PC-3 (cell line): ENCODE data around the gene SLC17A2. TPM values are rescaled to one million over a fixed set of nuclear protein-coding genes. Genes with fewer than 3 reads are reported as not detected.

Source experiments
- ATAC-seq: fragments of 200-7000 bp; cut with Tn5 transposase; 2 replicates; pipeline ENCODE4 v1.9.1; 2020; ENCODE audit warnings: mild to moderate bottlenecking, moderate library complexity
- BruUV-seq: library from RNA; stranded (reverse); fragments of 400-500 nt; replicated peaks from 2 replicates; lab custom pipeline; 2021; lab: Mats Ljungman, UMichigan
- CTCF ChIA-PET: fragments of 300-600 bp; sonication (Branson Sonifier 250); formaldehyde crosslinking; loops from one replicate; lab custom pipeline; 2022; ENCODE audit warnings: antibody characterized with exemption; lab: Charles Lee
- POLR2A ChIA-PET: fragments of 300-600 bp; sonication (Branson Sonifier 250); formaldehyde crosslinking; loops from one replicate; lab custom pipeline; 2022; ENCODE audit warnings: antibody characterized with exemption; ENCODE audit not compliant: unreplicated experiment; lab: Charles Lee
- DNase-seq: peaks from one replicate; pipeline ENCODE4 v3.0.0-alpha.2; 2015
- H2AFZ ChIP-seq: fragments of 300-600 bp; sonication (generic); 2 replicates; pipeline ENCODE4 v1.6.0; 2016; ENCODE audit warnings: antibody characterized with exemption, low read length
- H3F3A ChIP-seq: fragments of 300-600 bp; sonication (generic); one replicate; pipeline ENCODE4 v1.6.0; 2017; ENCODE audit warnings: antibody characterized with exemption, low read length, control low read depth, mild to moderate bottlenecking; ENCODE audit not compliant: unreplicated experiment
- H3K27ac ChIP-seq: fragments of 300-600 bp; sonication (generic); 2 replicates; pipeline ENCODE4 v1.5.1; 2016; ENCODE audit warnings: mild to moderate bottlenecking, low read length
- H3K27me3 ChIP-seq: fragments of 300-600 bp; sonication (generic); 2 replicates; pipeline ENCODE4 v1.6.1; 2016; ENCODE audit warnings: low read length, mixed read lengths
- H3K36me3 ChIP-seq: fragments of 300-600 bp; sonication (generic); 2 replicates; pipeline ENCODE4 v1.6.1; 2016; ENCODE audit warnings: low read depth, mixed run types, low read length, mixed read lengths
- H3K4me1 ChIP-seq: fragments of 300-600 bp; sonication (generic); 2 replicates; pipeline ENCODE4 v1.5.1; 2016; ENCODE audit warnings: low read length; ENCODE audit not compliant: insufficient read depth
- H3K4me2 ChIP-seq: fragments of 300-600 bp; sonication (generic); 2 replicates; pipeline ENCODE4 v1.6.0; 2016; ENCODE audit warnings: low read length
- H3K4me3 ChIP-seq: fragments of 300-600 bp; sonication (generic); 2 replicates; pipeline ENCODE4 v1.5.1; 2016; ENCODE audit warnings: mild to moderate bottlenecking, low read length, mixed read lengths
- H3K79me2 ChIP-seq: fragments of 300-600 bp; sonication (generic); 2 replicates; pipeline ENCODE4 v1.6.1; 2017; ENCODE audit warnings: low read length, mixed read lengths
- H3K9ac ChIP-seq: fragments of 300-600 bp; sonication (generic); 2 replicates; pipeline ENCODE4 v1.6.0; 2016; ENCODE audit warnings: mild to moderate bottlenecking, low read length
- H3K9me2 ChIP-seq: fragments of 300-600 bp; sonication (generic); replicated peaks from 2 replicates; pipeline ENCODE4 v1.6.1; 2016; ENCODE audit warnings: mixed run types, low read length, mixed read lengths
- H3K9me3 ChIP-seq: fragments of 300-600 bp; sonication (generic); 2 replicates; pipeline ENCODE4 v1.6.1; 2016; ENCODE audit warnings: low read length, mixed read lengths
- H4K20me1 ChIP-seq: fragments of 300-600 bp; sonication (generic); 2 replicates; pipeline ENCODE4 v1.6.1; 2016; ENCODE audit warnings: low read length, mixed read lengths
- CTCF ChIP-seq: fragments of 300-600 bp; sonication (generic); conservative IDR thresholded peaks from 2 replicates; pipeline ENCODE4 v1.5.1; 2017; ENCODE audit warnings: antibody characterized with exemption, low read depth, mild to moderate bottlenecking, low read length
- EZH2 ChIP-seq: fragments of 300-600 bp; sonication (generic); IDR thresholded peaks from one replicate; pipeline ENCODE4 v1.6.1; 2017; ENCODE audit warnings: antibody characterized with exemption, mild to moderate bottlenecking, low read length; ENCODE audit not compliant: unreplicated experiment
- EZH2phosphoT487 ChIP-seq: fragments of 300-600 bp; sonication (generic); IDR thresholded peaks from 2 replicates; pipeline ENCODE4 v1.6.1; 2018; ENCODE audit warnings: mild to moderate bottlenecking, antibody characterized with exemption, low read length, borderline replicate concordance
- intact Hi-C: fragments of 100-400 bp; cut with micrococcal nuclease; formaldehyde crosslinking; loops from 2 replicates; pipeline ENCODE4 v1.9.0; 2023
- total RNA-seq: library from RNA; depleted of rRNA; stranded (reverse); fragments of >200 nt; gene quantifications from 2 replicates; pipeline ENCODE4 v1.2.3, GENCODE V29; 2014

Gene SLC17A2
- total RNA-seq, 1 experiment from 2014 or later = not detected

- H3K27me3 ChIP-seq = no peaks in the 10 kb centered on the region
- ATAC-seq (peak; percentile 90), DNase-seq (peak; percentile 88)
- H3K9me2 ChIP-seq = no peaks in the 10 kb centered on the region
- H3K4me2 ChIP-seq = peak within 1 kb of the TSS; percentile 95
- H3K36me3 ChIP-seq = peaks cover 12% of the 10 kb centered on the region
- no peaks in the 10 kb centered on the region for H3K9me3 ChIP-seq
- H4K20me1 ChIP-seq = no peaks in the 10 kb centered on the region
- ChIA-PET POLR2A (no interaction called here), CTCF (interaction anchor here (0.5 kb wide), 1 partner anchor 15 kb away, joined by 3 read pairs; no protein-coding TSS in a partner anchor)
- H3K4me1 ChIP-seq = peaks cover 25% of the 10 kb centered on the region
- TSS peak; percentile 98 for BruUV-seq
- peaks cover 21% of the 10 kb centered on the region for H3K79me2 ChIP-seq
- H3F3A ChIP-seq = no peaks in the 10 kb centered on the region
- intact Hi-C loops = loop anchor here (1.0 to 5.0 kb wide), 3 partner anchors 9 to 60 kb away; a partner anchor contains a TSS
- H3K4me3 ChIP-seq = peak within 1 kb of the TSS; percentile 78
- peak within 1 kb of the TSS; percentile 80 for H3K9ac ChIP-seq
- H3K27ac ChIP-seq = peak within 1 kb of the TSS; percentile 81
- no peak for TF ChIP-seq CTCF
- no peak for TF ChIP-seq EZH2
- no peak for TF ChIP-seq EZH2phosphoT487
- peak within 1 kb of the TSS; percentile 77 for H2AFZ ChIP-seq
These were observed 31.9 kb upstream of the SLC17A2 start, which contains the start of gene TRIM38 for GRCh38 chr6:25962149-25963127. TRIM38 (plus strand) TSS chr6:25962802; CDS start chr6:25966523, 3,721 bp downstream.

GRCh38 chr6:25961619-25962148 lies 31.2 kb upstream of the SLC17A2 start:
- Histone ChIP-seq H3K27ac (peak overlapping the region; percentile 81), H3K27me3 (no peaks in the 10 kb centered on the region), H3K9ac (peak overlapping the region; percentile 80), H3K9me3 (no peaks in the 10 kb centered on the region), H3K79me2 (peaks cover 21% of the 10 kb centered on the region), H3K4me2 (peak overlapping the region; percentile 95), H2AFZ (peak overlapping the region; percentile 77), H3K4me1 (peaks cover 25% of the 10 kb centered on the region), H4K20me1 (no peaks in the 10 kb centered on the region), H3K9me2 (no peaks in the 10 kb centered on the region), H3K4me3 (peak overlapping the region; percentile 78), H3K36me3 (peaks cover 6% of the 10 kb centered on the region), H3F3A (no peaks in the 10 kb centered on the region)
- ATAC-seq (no peak), DNase-seq (no peak)
- POLR2A ChIA-PET = no interaction called here
- CTCF ChIA-PET = interaction anchor here (0.5 kb wide), 1 partner anchor 15 kb away, joined by 3 read pairs; no protein-coding TSS in a partner anchor
- TF ChIP-seq CTCF (peak; percentile 35; the same call in 1 of the 2 replicates), EZH2phosphoT487 (no peak)
- intact Hi-C loops = loop anchor here (1.0 to 5.0 kb wide), 3 partner anchors 10 to 61 kb away; a partner anchor contains a TSS
- no TSS peak for BruUV-seq
